Stimulated activated CD4-positive, alpha-beta T cell treated with anti-CD3 and anti-CD28 coated beads, Interleukin-4, amount 100 ng/mL, for 48 hours (primary cell): Measurements from ENCODE around the gene FLNA.

Experiments used
- DNase-seq, 2 donors: peaks; one replicate each; pipeline ENCODE4 v3.0.0-alpha.2; 2020; ENCODE audit warnings: low read depth in 2 of 2

Gene FLNA

DNA sequence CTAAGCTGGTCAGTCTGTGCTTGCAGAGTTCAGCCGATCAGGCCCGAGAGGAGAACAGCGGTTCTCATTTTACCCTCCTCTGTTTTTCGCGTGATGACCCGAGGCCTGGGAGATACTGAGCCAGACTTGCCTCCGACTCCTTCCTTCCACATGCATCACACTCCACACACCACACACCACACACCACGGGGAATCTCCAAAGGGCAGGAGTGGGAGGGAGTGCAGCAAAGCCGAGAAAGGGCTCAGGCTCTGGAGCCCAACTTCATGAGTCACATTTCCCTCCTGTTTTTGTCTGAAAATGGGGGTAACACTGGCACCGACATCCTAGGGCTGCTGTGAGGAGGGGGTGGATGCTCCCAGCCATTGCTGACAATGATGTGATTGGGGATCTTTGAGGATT is 39.9 kb downstream of the FLNA start:
- no peak for DNase-seq

GRCh38 chrX:154333837-154334271 is 40.6 kb downstream of the FLNA start:
- DNase-seq = no peak

- no peak for DNase-seq
Observed at GRCh38 chrX:154333116-154333515, 41.3 kb downstream of the FLNA start.

GRCh38 chrX:154332561-154332960 is 41.9 kb downstream of the FLNA start:
- DNase-seq = no peak

GRCh38 chrX:154329294-154329693 is 45.1 kb downstream of the FLNA start:
- DNase-seq = no peak

DNA sequence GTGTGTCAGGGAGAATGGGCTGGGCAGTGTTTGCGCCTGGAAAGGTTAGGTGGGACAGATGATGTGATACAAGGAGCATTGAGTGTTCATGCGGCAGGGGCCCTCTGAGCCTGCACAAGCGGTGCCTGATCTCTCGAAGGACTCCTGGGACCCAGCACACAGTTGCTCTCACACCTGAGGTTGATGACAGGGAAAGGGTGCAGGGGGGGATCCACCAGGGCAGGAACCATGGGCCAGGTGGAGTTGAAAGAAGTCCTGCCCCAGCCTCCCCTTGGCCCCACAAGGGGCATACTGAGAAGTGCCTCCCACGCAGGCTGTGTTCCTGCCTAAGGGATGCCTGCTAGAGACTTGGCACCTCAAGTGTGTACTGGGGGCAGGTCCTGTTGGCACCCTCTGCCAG is 45.8 kb downstream of the FLNA start:
- no peak for DNase-seq

DNA sequence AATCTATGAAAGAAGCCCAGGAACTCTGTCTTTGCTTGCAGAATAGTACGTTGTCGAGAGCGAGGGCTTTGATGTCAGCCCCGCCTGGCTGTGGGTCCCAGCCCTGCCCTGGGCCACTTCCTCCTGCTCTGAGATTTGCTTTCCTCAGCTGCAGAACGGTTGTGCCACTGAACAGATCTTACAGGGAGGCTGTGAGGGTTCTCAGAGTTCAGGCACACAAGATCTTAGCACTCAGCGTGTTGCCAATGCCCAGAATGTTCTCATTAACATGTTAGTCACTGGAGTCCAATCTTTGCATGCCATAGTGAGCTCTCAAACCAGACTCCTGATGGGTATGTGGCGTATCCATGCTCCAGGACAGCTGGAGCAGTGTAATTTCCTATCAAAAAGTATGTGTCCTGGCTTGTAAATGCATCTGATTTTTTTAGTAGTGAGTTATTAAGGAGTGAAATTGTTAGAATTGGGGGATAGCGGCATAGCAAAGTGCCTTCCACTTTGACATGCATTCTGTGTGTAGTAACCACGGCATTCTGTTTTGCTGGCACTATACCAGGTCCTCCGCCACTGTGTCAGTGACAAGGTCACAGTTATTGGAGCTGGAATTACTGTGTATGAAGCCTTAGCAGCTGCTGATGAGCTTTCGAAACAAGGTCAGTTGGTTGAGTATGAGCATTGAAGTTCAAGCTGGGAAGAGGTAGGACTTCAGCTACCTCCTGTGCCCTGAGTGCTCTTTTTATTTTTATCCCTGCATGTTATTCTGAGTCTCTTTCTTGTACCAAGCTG is 47.2 kb downstream of the FLNA start:
- DNase-seq = no peak

GRCh38 chrX:154325541-154325940 is 48.9 kb downstream of the FLNA start:
- no peak for DNase-seq

DNA sequence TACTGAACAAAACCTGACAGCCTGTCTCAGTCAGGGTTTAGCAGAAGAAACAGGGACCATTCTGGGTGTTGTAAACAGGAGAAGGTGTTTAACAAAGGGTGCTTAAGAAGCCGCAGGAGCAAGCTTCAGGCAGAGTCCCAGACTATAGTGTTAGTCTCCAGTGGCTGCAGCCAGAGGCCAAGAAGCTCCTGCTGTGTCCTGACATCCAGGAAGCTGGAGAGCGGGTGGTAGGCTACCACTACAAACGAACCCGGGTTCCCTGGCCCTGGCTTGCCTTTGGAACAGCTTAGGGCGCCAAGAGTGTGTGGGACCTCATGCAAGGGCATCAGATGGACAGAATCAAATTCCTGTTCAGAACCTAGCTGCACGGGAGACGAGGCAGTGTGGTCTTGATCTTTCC is 50.9 kb downstream of the FLNA start:
- DNase-seq = no peak

DNA sequence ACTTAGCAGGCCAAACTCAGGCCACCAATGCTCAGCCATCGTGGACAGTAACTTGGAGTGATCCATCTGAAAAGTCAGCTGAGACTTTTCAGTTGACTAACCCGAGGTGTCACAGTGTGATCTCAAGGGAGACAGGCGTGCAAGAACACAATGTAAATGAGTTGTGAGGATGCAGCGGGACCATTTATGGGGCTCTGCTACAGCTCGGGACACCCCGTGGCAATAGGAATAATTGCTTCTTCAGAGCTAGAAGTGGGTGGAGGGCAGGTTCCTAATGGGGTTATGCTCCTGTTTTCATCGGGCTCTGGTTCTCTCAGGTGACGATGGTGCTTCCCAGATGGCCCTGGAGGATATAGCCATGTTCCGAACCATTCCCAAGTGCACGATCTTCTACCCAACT is 51.5 kb downstream of the FLNA start:
- no peak for DNase-seq

DNA sequence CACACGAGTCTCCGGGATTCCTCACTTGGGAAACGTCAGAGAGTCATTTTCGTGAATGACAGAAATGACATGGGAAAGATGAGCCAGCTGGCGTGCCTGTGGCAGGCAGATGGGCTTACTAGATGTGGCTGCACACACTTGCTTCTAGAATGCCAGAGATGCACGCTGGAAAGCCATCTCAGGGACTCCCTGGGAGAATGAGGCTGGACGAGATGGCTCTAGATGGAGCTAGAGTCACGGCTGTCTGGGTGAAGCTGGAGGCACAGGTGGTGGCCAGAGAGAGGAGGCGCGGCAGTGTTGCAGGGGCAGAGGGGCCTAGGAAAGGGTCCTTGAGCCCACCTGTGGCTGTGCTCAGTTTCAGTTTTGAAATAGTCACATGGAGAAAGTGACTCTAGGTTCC is 52.8 kb downstream of the FLNA start:
- no peak for DNase-seq

GRCh38 chrX:154321152-154321551 is 53.3 kb downstream of the FLNA start:
- DNase-seq = no peak

GRCh38 chrX:154320406-154320805 is 54.0 kb downstream of the FLNA start:
- no peak for DNase-seq

GRCh38 chrX:154317391-154317995 is 56.9 kb downstream of the FLNA start:
- no peak for DNase-seq

DNA sequence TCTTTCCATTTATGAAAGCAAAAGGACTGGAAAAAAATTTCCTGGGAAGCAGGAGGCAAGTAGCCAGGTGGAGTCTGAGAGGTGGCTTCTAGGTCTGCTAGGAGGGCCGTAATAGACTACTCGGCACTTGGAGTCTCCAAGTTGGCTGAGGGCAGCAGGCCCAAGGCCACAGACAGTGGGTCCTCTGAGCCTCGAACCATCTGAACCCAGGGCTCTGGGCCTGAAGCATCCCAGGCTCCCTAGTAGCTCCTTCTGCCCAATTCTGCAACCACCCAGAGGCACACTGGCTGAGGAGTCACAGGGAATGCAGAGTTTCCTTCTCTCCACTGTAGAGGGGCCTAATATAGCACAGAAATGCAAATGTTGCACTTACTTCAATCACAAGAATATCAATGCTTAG is 59.0 kb downstream of the FLNA start:
- DNase-seq = no peak

GRCh38 chrX:154313147-154313546 is 61.3 kb downstream of the FLNA start:
- DNase-seq = peak in 1 of 2 donors; percentile 21

DNA sequence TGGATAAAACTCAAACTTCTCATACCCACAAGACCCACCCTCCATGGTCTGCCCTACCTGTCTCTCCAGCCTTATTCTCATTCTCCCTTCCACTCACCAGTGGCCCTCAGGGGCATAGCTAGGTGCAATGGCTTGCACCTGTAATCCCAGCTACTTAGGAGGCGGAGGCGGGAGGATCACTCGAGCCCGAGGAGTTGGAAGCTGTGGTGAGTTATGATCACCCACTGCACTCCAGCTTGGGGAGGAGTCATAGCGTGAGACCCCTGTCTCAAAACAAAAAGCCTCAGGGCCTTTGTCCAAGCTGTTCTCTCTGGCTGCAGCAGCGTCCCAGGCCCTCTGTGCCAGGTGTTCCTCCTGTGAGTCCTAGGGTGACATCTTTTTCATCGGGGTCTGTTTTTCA is 62.3 kb downstream of the FLNA start:
- DNase-seq = no peak

GRCh38 chrX:154310616-154311536 is 63.6 kb downstream of the FLNA start:
- DNase-seq = no peak

DNA sequence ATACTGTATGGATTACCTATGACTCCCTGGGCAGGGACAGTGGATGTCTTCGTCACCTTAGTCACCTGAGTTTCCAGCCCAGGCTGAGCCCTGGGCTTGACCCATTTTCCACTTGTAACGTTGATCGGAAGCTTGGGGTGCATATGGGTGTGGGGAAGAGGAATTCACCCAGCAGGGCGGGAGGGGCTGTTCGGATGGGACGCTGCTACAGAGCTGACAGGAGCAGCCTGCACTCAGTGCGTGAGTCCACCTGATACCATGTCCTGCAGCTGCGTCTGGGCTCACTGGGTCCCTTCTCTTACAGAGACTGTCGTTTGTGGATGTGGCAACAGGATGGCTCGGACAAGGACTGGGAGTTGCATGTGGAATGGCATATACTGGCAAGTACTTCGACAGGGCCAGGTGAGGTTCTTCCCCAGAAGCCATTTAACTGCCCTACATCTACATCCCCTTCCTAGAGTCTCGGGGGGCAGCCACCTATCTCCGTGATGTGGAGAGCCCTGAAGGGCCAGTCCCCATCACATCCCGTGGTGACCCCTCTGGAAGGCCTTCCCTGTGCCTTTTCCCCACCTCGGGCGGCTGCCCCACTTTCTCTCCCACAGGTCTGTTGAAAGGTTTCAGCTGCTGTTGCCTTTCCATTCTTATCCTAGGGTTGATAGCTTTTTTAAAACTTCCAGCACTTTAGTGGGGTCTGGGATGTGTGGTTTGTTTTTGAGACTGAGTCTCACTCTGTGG is 65.2 kb downstream of the FLNA start:
- no peak for DNase-seq

DNA sequence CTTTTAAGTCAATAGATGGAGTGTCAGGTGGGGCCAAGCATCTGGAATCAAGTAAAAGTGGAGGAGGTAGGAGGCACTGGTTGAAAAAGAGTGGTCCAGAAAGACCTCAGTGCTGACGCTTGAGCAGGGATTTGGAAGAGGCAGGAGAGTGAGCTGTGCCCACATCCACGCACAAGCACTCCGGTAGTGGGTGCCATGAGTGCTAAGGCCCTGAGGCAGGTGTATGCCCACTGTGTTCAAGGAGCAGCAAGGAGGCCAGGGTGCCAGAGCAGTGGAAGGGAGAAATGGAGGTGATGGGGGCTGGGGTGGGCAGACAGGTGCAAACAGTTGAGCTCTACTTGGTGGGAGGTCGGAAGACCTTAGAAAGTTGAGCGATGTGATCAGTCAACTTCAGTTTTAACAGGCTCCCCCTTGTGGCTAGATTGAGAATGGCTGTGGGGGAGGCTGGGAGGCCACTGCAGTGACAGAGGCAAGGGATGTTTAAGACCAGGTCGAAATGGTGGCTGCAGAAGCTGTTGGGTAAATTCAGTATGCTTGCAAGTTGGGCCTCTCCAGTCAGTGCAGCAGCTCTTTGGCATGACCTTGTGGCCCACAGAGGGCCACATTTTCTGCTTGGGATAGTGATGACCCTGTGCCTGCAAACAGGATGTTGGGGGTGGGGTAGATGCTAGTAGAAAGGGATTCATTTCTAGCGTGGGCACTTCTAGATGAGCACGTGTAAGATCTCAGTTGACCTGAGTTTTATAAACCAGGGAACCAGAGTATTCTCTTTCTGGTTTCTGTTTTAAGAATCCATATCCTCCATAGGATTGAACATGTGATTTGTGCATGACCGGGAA is 66.1 kb downstream of the FLNA start:
- DNase-seq = peak; percentile 72

- no peak for DNase-seq
Observed at GRCh38 chrX:154307202-154307601, 67.2 kb downstream of the FLNA start.
